Measurements from ENCODE around the gene PRAC1.

GRCh38 chr17:48738803-48739526 lies 16.6 kb upstream of the PRAC1 start:
- no peak for TF ChIP-seq CTCF (IDR thresholded peaks at IDR 0.05; ENCODE audit: insufficient read depth, low read length, poor library complexity, severe bottlenecking)
- no peak for TF ChIP-seq EZH2phosphoT487 (conservative IDR thresholded peaks at IDR 0.05; ENCODE audit: low read length)
